Neutrophil (primary cell): Measurements from ENCODE around the gene NDOR1.

Experiments
- H3K27ac ChIP-seq: fragments of 200-600 bp; sonication (generic); 2 replicates; pipeline ENCODE4 v1.5.1; 2016; ENCODE audit warnings: mild to moderate bottlenecking, moderate library complexity
- H3K27me3 ChIP-seq: fragments of 200-600 bp; sonication (generic); 2 replicates; pipeline ENCODE4 v1.6.0; 2016; ENCODE audit warnings: mild to moderate bottlenecking
- H3K36me3 ChIP-seq: fragments of 200-600 bp; sonication (generic); 2 replicates; pipeline ENCODE4 v1.5.1; 2017
- H3K4me1 ChIP-seq, 2 experiments: fragments of 200-600 bp in 1 of 2; sonication (generic) in 1 of 2; 1 replicate in 1 of 2; 2 replicates in 1 of 2; pipeline versions ENCODE4 v1.5.1 to v1.6.1; 2013 to 2016; ENCODE audit warnings: low read depth in 1 of 2, low read length in 1 of 2, mild to moderate bottlenecking in 1 of 2, moderate library complexity in 1 of 2; ENCODE audit not compliant: control insufficient read depth in 1 of 2, insufficient read depth in 1 of 2
- H3K4me3 ChIP-seq, 2 experiments: fragments of 200-600 bp in 1 of 2; sonication (generic) in 1 of 2; 1 replicate in 1 of 2; 2 replicates in 1 of 2; pipeline ENCODE4 v1.5.1; 2013 to 2016; ENCODE audit warnings: low read depth in 1 of 2, low read length in 1 of 2, mild to moderate bottlenecking in 1 of 2, moderate library complexity in 1 of 2
- H3K9me3 ChIP-seq: fragments of 200-600 bp; sonication (generic); 2 replicates; pipeline ENCODE4 v1.5.1; 2016
- TF ChIP-seq, protein P1 (sequence below): fragments of 200-600 bp; sonication (generic); IDR thresholded peaks from 2 replicates; pipeline ENCODE4 v1.5.1; 2016; ENCODE audit warnings: antibody characterized with exemption

NDOR1 gene

DNA sequence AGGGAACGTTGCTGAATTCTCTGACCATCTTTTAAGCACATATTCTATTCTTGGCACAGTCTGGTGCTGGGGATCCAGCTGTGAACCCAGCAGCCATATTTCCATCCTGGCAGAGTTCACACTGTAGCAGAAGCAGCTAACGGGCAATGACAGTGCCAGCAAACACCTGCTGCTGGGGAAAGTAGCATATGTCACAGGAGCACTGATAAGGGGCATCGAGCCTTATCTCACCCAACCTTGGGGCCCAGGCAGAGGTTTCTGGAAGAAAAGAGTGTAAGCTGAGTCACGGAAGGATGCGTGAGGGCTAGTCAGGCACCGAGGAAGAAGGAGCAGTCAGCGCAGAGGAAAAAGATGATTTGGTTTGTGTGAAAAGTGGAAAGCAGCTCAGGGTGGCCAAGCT is 1.1 kb downstream of the NDOR1 start:
- Histone ChIP-seq H3K27ac (peak overlapping the region; percentile 4), H3K36me3 (no peaks in the 10 kb centered on the region), H3K9me3 (no peaks in the 10 kb centered on the region), H3K27me3 (no peaks in the 10 kb centered on the region), H3K4me1 (peaks cover 35 to 38% of the 10 kb centered on the region in 2 experiments), H3K4me3 (peak overlapping the region; percentile 94 to 99)
- TF ChIP-seq, protein P1, sequence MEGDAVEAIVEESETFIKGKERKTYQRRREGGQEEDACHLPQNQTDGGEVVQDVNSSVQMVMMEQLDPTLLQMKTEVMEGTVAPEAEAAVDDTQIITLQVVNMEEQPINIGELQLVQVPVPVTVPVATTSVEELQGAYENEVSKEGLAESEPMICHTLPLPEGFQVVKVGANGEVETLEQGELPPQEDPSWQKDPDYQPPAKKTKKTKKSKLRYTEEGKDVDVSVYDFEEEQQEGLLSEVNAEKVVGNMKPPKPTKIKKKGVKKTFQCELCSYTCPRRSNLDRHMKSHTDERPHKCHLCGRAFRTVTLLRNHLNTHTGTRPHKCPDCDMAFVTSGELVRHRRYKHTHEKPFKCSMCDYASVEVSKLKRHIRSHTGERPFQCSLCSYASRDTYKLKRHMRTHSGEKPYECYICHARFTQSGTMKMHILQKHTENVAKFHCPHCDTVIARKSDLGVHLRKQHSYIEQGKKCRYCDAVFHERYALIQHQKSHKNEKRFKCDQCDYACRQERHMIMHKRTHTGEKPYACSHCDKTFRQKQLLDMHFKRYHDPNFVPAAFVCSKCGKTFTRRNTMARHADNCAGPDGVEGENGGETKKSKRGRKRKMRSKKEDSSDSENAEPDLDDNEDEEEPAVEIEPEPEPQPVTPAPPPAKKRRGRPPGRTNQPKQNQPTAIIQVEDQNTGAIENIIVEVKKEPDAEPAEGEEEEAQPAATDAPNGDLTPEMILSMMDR: no peak

DNA sequence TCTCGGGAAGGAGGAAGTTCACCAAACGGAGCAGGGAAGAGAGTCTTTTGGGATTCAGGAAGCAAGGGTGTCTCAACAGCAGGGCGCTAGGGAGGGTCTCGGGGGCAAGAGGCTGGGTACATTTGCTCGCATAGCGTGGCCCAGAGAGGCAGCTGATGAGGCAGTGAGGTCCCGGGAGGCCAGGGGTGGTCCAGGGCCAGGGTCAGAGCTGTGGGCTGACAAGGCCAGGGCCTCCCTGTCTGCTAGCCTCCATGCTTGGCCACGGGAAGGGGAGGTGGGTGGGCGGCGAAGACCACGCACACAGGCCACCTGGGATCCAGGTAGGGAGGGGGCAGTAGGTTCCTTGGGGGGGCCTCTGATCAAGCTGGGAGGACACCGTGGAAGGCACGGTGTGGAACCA is 6.0 kb downstream of the NDOR1 start:
- TF ChIP-seq, protein P1: no peak
- Histone ChIP-seq H3K4me1 (peaks cover 13% of the 10 kb centered on the region in 2 experiments), H3K4me3 (no peak overlapping the region), H3K36me3 (peaks cover 44% of the 10 kb centered on the region), H3K27ac (no peak overlapping the region), H3K9me3 (no peaks in the 10 kb centered on the region), H3K27me3 (no peaks in the 10 kb centered on the region)

DNA sequence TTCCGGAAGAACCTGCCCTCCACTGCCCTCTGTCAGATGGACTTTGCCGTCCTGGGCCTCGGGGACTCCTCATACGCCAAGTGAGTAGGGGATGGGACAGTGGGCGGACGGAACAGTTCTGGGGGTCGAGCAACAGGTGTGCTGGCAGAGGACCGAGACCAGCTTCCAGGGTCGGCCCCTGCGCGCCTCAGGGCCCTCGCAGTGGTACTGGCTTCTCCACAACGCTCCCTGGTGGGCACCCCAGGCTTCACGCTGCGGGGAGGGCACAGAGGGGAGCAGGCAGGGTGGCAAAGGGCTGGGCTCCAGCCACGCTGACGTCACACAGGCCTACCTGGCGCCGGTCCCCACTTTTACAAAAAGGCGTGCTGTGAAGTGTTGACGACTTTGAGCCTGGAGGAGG is 7.0 kb downstream of the NDOR1 start:
- TF ChIP-seq, protein P1: no peak
- Histone ChIP-seq H3K9me3 (no peaks in the 10 kb centered on the region), H3K4me3 (no peak overlapping the region), H3K4me1 (peaks cover 3% of the 10 kb centered on the region in 2 experiments), H3K27ac (no peak overlapping the region), H3K36me3 (peaks cover 54% of the 10 kb centered on the region), H3K27me3 (no peaks in the 10 kb centered on the region)

DNA sequence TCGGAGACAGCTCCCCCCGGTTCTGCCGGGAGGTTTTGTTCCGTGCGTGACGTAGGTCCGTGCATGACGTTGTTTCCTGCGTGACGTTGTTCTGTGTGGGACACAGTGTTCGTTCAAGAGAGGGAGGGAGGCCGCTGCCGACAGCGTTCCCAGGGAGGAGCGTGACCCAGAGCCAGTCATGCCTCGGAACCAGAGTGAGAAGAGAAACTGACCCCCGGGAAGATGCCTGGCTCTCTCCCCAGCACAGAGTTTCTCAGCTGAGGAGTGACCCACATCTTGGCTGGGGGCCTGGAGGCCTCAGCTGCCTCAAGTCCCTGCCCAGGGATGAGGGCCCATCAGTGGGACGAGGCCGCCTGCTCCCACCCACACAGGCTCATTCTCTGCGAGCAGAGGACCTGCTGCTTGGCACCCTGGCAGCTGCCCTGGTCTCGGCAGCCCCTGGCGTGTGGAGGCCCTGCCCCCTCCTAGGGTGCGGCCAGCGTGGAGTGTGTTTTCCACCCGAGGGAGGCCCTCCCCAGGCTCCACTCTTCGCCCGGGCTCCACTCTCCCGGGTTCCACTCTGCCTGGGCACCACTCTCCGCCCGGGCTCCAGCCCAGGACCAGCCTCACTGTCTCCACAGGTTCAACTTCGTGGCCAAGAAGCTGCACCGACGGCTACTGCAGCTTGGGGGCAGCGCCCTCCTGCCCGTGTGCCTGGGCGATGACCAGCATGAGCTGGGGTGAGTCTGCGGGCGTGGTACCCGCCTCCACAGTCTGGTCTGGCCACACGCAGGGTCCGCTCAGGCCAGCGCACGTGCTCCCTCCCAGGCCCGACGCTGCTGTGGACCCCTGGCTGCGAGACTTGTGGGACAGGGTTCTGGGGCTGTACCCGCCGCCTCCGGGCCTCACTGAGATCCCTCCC is 7.9 kb downstream of the NDOR1 start:
- TF ChIP-seq, protein P1: no peak
- no peak overlapping the region for H3K4me3 ChIP-seq
- H3K27ac ChIP-seq: no peak overlapping the region
- H3K27me3 ChIP-seq: no peaks in the 10 kb centered on the region
- H3K36me3 ChIP-seq: peaks cover 63% of the 10 kb centered on the region
- H3K9me3 ChIP-seq: no peaks in the 10 kb centered on the region
- H3K4me1 ChIP-seq: no peaks in the 10 kb centered on the region

DNA sequence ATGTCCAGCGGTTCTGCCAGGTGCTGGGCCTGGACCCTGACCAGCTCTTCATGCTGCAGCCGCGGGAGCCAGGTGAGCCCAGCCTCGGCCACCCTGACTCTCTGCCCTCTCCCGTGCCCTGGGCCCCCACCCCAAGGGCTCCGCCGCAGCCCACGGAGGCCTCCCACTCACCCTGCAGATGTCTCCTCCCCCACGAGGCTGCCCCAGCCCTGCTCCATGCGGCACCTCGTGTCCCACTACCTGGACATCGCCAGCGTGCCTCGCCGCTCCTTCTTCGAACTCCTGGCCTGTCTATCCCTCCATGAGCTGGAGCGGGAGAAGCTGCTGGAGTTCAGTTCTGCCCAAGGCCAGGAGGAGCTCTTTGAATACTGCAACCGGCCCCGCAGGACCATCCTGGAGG is 9.1 kb downstream of the NDOR1 start:
- Histone ChIP-seq H3K36me3 (peaks cover 64% of the 10 kb centered on the region), H3K27me3 (no peaks in the 10 kb centered on the region), H3K4me3 (no peak overlapping the region), H3K9me3 (no peaks in the 10 kb centered on the region), H3K27ac (no peak overlapping the region), H3K4me1 (no peaks in the 10 kb centered on the region)
- TF ChIP-seq, protein P1: no peak
